Heart left ventricle (tissue), 13 donors: ENCODE data around the gene MYO16.

ENCODE experiments used
- CTCF ChIP-seq, 12 donors: fragments of 200-600 bp; sonication (generic) in 4 of 12; IDR thresholded peaks; one replicate each; pipeline versions ENCODE4 v1.5.0 to v1.8.0; 2018 to 2022; ENCODE audit warnings: antibody characterized with exemption in 12 of 12, mild to moderate bottlenecking in 5 of 12
- POLR2A ChIP-seq, 2 donors: fragments of 450-650 bp; IDR thresholded peaks; one replicate each; pipeline ENCODE4 v1.6.1; 2017; ENCODE audit warnings: antibody characterized with exemption in 2 of 2, mild to moderate bottlenecking in 2 of 2, moderate library complexity in 2 of 2
- donor health status: ischemic (EF 13 %, LVEDD 7.1; RV severe dilation, severe dysfunction).
- donor health status: DM: no; HTN: yes; CAD: no.
- donor health status: DM: no; HTN: no; CAD: no.
- donor health status: ischemic (EF 25% LVEDD 6.9; RV normal size, moderate dysfunction).
- donor health status: ischemic (EF 25% LVEDD 5.7; RV mildly dilated, moderate dysfunction).
- donor health status: ischemic (EF 35%, LVEDD 5.7; RV mildly dilated, moderate dysfunction).
- donor health status: nonischemic (EF 11% LVEDD 7.7; RV severe dilation, severe dysfunction).
- donor health status: DM: yes; HTN: yes; CAD: no.
- donor health status: PGD.
- donor health status: ischemic (EF 29% LVEDD 5.4; RV normal size, mild dysfunction).
- donor health status: nonischemic (EF 23%, LVEDD 6.1; RV moderate dilation, normal function).

- TF ChIP-seq CTCF (IDR thresholded peaks at IDR 0.05) (no peak), POLR2A (IDR thresholded peaks at IDR 0.05) (no peak)
Observed at GRCh38 chr13:108769213-108770070, 140.0 kb downstream of the MYO16 start.
